ENCODE data around the gene MRFAP1L1.
A peak's percentile ranks its signal among the peaks of the same experiment; 100 is the strongest.
"Not testable (repeated sequence)": the region's sequence is repeated elsewhere in the genome, so short reads cannot be mapped to it uniquely, and the experiment has no call there.

MRFAP1L1 gene

GRCh38 chr4:6688879-6689505 is 20.7 kb downstream of the MRFAP1L1 start:
- DNase-seq (ENCODE audit: low read depth) = peak; percentile 97

- DNase-seq (ENCODE audit: low read depth) = no peak
Measured at GRCh38 chr4:6687947-6688878, 21.5 kb downstream of the MRFAP1L1 start.

- DNase-seq (ENCODE audit: low read depth) = no peak
Measured at GRCh38 chr4:6686104-6686787, 23.4 kb downstream of the MRFAP1L1 start.

GRCh38 chr4:6684656-6685055 is 25.0 kb downstream of the MRFAP1L1 start:
- no peak for DNase-seq (ENCODE audit: low read depth)

- no peak for DNase-seq (ENCODE audit: low read depth)
Measured at GRCh38 chr4:6682862-6683590, 26.6 kb downstream of the MRFAP1L1 start.

- no peak for DNase-seq (ENCODE audit: low read depth)
Measured at GRCh38 chr4:6681191-6681590, 28.5 kb downstream of the MRFAP1L1 start.

- DNase-seq (ENCODE audit: low read depth) = no peak
Measured at GRCh38 chr4:6680372-6681034, 29.2 kb downstream of the MRFAP1L1 start.

- no peak for DNase-seq (ENCODE audit: low read depth)
Measured at GRCh38 chr4:6676722-6677558, 32.7 kb downstream of the MRFAP1L1 start.

GRCh38 chr4:6674500-6675149 is 35.0 kb downstream of the MRFAP1L1 start:
- DNase-seq (ENCODE audit: low read depth) = peak; percentile 54

GRCh38 chr4:6673660-6674499 is 35.8 kb downstream of the MRFAP1L1 start:
- DNase-seq (ENCODE audit: low read depth) = peak; percentile 98

GRCh38 chr4:6673191-6673659 is 36.4 kb downstream of the MRFAP1L1 start:
- DNase-seq (ENCODE audit: low read depth) = not testable (repeated sequence)

GRCh38 chr4:6672541-6673190 is 37.0 kb downstream of the MRFAP1L1 start:
- not testable (repeated sequence) for DNase-seq (ENCODE audit: low read depth)

- no peak for DNase-seq (ENCODE audit: low read depth)
Measured at GRCh38 chr4:6672131-6672530, 37.5 kb downstream of the MRFAP1L1 start.

GRCh38 chr4:6671648-6672047 is 38.0 kb downstream of the MRFAP1L1 start:
- DNase-seq (ENCODE audit: low read depth) = no peak

- peak; percentile 82 for DNase-seq (ENCODE audit: low read depth)
Measured at GRCh38 chr4:6668391-6668790, 41.3 kb downstream of the MRFAP1L1 start.

GRCh38 chr4:6665320-6665654 is 44.4 kb downstream of the MRFAP1L1 start:
- DNase-seq (ENCODE audit: low read depth) = no peak

GRCh38 chr4:6663596-6664393 is 45.9 kb downstream of the MRFAP1L1 start:
- DNase-seq (ENCODE audit: low read depth) = no peak

GRCh38 chr4:6662591-6662990 is 47.1 kb downstream of the MRFAP1L1 start:
- DNase-seq (ENCODE audit: low read depth) = no peak

Data from iris pigment epithelial cell (primary cell).